Effector CD4-positive, alpha-beta T cell (primary cell): ENCODE data around the gene SLC4A5.
"Not testable (repeated sequence)": the region's sequence is repeated elsewhere in the genome, so short reads cannot be mapped to it uniquely, and the experiment has no call there.

ENCODE experiments used
- DNase-seq: peaks from one replicate; pipeline ENCODE4 v3.0.0-alpha.2; 2020

The SLC4A5 gene

GRCh38 chr2:74261204-74261864 lies 81.9 kb downstream of the SLC4A5 start:
- no peak for DNase-seq

- DNase-seq, result no peak
Observed at GRCh38 chr2:74260495-74260894, 82.7 kb downstream of the SLC4A5 start.

- no peak for DNase-seq
Observed at GRCh38 chr2:74259733-74260132, 83.5 kb downstream of the SLC4A5 start.

- no peak for DNase-seq
Observed at GRCh38 chr2:74259191-74259590, 84.0 kb downstream of the SLC4A5 start.

GRCh38 chr2:74255660-74256213 lies 87.5 kb downstream of the SLC4A5 start:
- no peak for DNase-seq

- DNase-seq, result no peak
Observed at GRCh38 chr2:74253971-74254310, 89.3 kb downstream of the SLC4A5 start.

GRCh38 chr2:74253306-74253970 lies 89.8 kb downstream of the SLC4A5 start:
- no peak for DNase-seq

GRCh38 chr2:74252862-74253261 lies 90.4 kb downstream of the SLC4A5 start:
- no peak for DNase-seq

GRCh38 chr2:74252036-74252435 lies 91.2 kb downstream of the SLC4A5 start:
- DNase-seq, result no peak

- DNase-seq, result peak; percentile 47
Observed at GRCh38 chr2:74250189-74250631, 93.0 kb downstream of the SLC4A5 start.

GRCh38 chr2:74249406-74250122 lies 93.7 kb downstream of the SLC4A5 start:
- no peak for DNase-seq

GRCh38 chr2:74246496-74247195 lies 96.6 kb downstream of the SLC4A5 start:
- DNase-seq, result no peak

GRCh38 chr2:74244286-74244685 lies 98.9 kb downstream of the SLC4A5 start:
- DNase-seq, result no peak

GRCh38 chr2:74242354-74243071 lies 100.7 kb downstream of the SLC4A5 start:
- DNase-seq, result no peak

GRCh38 chr2:74239346-74239745 lies 103.9 kb downstream of the SLC4A5 start:
- DNase-seq, result no peak

- DNase-seq, result no peak
Observed at GRCh38 chr2:74238879-74239278, 104.3 kb downstream of the SLC4A5 start.

GRCh38 chr2:74235041-74235440 lies 108.2 kb downstream of the SLC4A5 start:
- DNase-seq, result no peak

- no peak for DNase-seq
Observed at GRCh38 chr2:74233648-74234047, 109.6 kb downstream of the SLC4A5 start.

- DNase-seq, result no peak
Observed at GRCh38 chr2:74232426-74232825, 110.8 kb downstream of the SLC4A5 start.

GRCh38 chr2:74229865-74230264 lies 113.4 kb downstream of the SLC4A5 start:
- not testable (repeated sequence) for DNase-seq

- no peak for DNase-seq
Observed at GRCh38 chr2:74228772-74229171, 114.4 kb downstream of the SLC4A5 start.

GRCh38 chr2:74227646-74228045 lies 115.6 kb downstream of the SLC4A5 start:
- no peak for DNase-seq
